ENCODE measurements around the gene BLID. TPM values are rescaled to one million over a fixed set of nuclear protein-coding genes. Genes with fewer than 3 reads are reported as not detected.

Gene BLID
- total and polyA plus RNA-seq, 2 of the 8 experiments (the other 6 are each of a cell fraction or from before 2014, with no cell fraction given), result not detected

- no peak overlapping the region for H4K8ac ChIP-seq (ENCODE audit: extremely low read depth, insufficient read depth, low read length)
- H2BK12ac ChIP-seq (ENCODE audit: low read depth, low read length), result no peak overlapping the region
- H3K27me3 ChIP-seq (replicated peaks in 1 of 4; ENCODE audit: control insufficient read depth in 3 of 4, extremely low read depth in 1 of 4, insufficient read depth in 3 of 4, low read length in 3 of 4), result peaks cover 0 to 1% (median 0%) of the 10 kb centered on the region in 4 experiments; a peak in 1 of 7 replicates
- H3K9me3 ChIP-seq (ENCODE audit: insufficient read depth in 2 of 2, low read depth in 1 of 2, low read length in 1 of 2), result no peaks in the 10 kb centered on the region
- no peaks in the 10 kb centered on the region for H4K20me1 ChIP-seq (replicated peaks in 1 of 2; ENCODE audit: control insufficient read depth in 1 of 2, insufficient read depth in 2 of 2, low read length in 2 of 2)
- H4K91ac ChIP-seq (replicated peaks; ENCODE audit: insufficient read length, low read length), result no peak overlapping the region
- DNase-seq (ENCODE audit: low read depth in 1 of 2, low spot score in 2 of 2), result no peak
- H3K79me2 ChIP-seq (ENCODE audit: control insufficient read depth in 1 of 2, insufficient read depth in 2 of 2, low read length in 2 of 2), result no peaks in the 10 kb centered on the region
- H3K4me2 ChIP-seq (ENCODE audit: insufficient read depth in 1 of 2, low read depth in 2 of 2, low read length in 2 of 2), result no peak overlapping the region
- no peaks in the 10 kb centered on the region for H3K79me1 ChIP-seq (ENCODE audit: low read depth, low read length)
- FAIRE-seq, result no peak
- no peak overlapping the region for H3K27ac ChIP-seq (ENCODE audit: low read depth, low read length)
- no peak overlapping the region for H2BK5ac ChIP-seq (ENCODE audit: low read depth, low read length)
- H2AK5ac ChIP-seq (ENCODE audit: low read depth, low read length), result no peak overlapping the region
- H3K36me3 ChIP-seq (ENCODE audit: control insufficient read depth in 2 of 4, insufficient read depth in 4 of 4, low read length in 3 of 4), result no peaks in the 10 kb centered on the region
- 87% methylated on average over 2 of the region's 2 CpGs; no CpG with 5 or more reads in 1 of the 2 experiments for WGBS, 2 experiments (ENCODE audit: extremely low coverage in 1 of 2, insufficient coverage in 1 of 2, insufficient read length in 1 of 2, insufficient replicate concordance in 2 of 2, low coverage in 1 of 2, low lambda C conversion rate in 2 of 2, missing lambda C conversion rate in 1 of 2)
- no peak overlapping the region for H4K5ac ChIP-seq (ENCODE audit: insufficient read length, low read depth, low read length)
- no peak for TF ChIP-seq SP1 (IDR thresholded peaks at IDR 0.05; ENCODE audit: low read depth, low read length)
- CTCF ChIA-PET (ENCODE audit: partially characterized antibody), result interaction anchor here (0.7 kb wide), 1 partner anchor 427 kb away, joined by 4 read pairs; no protein-coding TSS in a partner anchor
- no peak overlapping the region for H2BK120ac ChIP-seq (replicated peaks; ENCODE audit: low read depth, low read length)
- H3K4me3 ChIP-seq (ENCODE audit: extremely low read depth in 1 of 4, insufficient read depth in 2 of 4, low read depth in 3 of 4, low read length in 4 of 4), result no peak overlapping the region
- no peak overlapping the region for H2BK20ac ChIP-seq (ENCODE audit: low read length)
- H3K18ac ChIP-seq (ENCODE audit: extremely low read depth, low read length), result no peak overlapping the region
- no peaks in the 10 kb centered on the region for H3K4me1 ChIP-seq (replicated peaks in 1 of 4; ENCODE audit: control insufficient read depth in 3 of 4, insufficient read depth in 4 of 4, low read length in 3 of 4)
- H2BK15ac ChIP-seq (ENCODE audit: low read length), result no peak overlapping the region
- H3K23ac ChIP-seq (ENCODE audit: insufficient read length), result no peak overlapping the region
- no peaks in the 10 kb centered on the region for H3K23me2 ChIP-seq (ENCODE audit: low read depth, low read length)
- H3K9ac ChIP-seq (replicated peaks in 1 of 4; ENCODE audit: extremely low read depth in 1 of 4, low read depth in 3 of 4, low read length in 3 of 4), result no peak overlapping the region
- no peak overlapping the region for H3K14ac ChIP-seq (ENCODE audit: insufficient read length)
- no peak overlapping the region for H3K4ac ChIP-seq (replicated peaks; ENCODE audit: insufficient read length, low read depth, low read length)
- H2AFZ ChIP-seq (ENCODE audit: low read length), result no peak overlapping the region
- H3K56ac ChIP-seq (replicated peaks; ENCODE audit: insufficient read length, low read depth, low read length), result no peak overlapping the region
- POLR2A ChIA-PET (ENCODE audit: partially characterized antibody), result no interaction called here
These were observed 33.8 kb downstream of the BLID start for GRCh38 chr11:122082205-122082604.
